GM12873 (cell line): ENCODE measurements around the gene SDCCAG8.

Experiments used
- CTCF ChIP-seq: IDR thresholded peaks from 2 replicates; pipeline ENCODE4 v1.5.1; 2012; ENCODE audit warnings: low read depth, mild to moderate bottlenecking, moderate library complexity, low read length, control low read depth; ENCODE audit not compliant: insufficient read depth; ENCODE audit errors: missing control alignments

Gene SDCCAG8

GRCh38 chr1:243273506-243273905, 17.7 kb downstream of the SDCCAG8 start:
- no peak for TF ChIP-seq CTCF

GRCh38 chr1:243273945-243274344, 18.1 kb downstream of the SDCCAG8 start:
- TF ChIP-seq CTCF, result no peak

DNA sequence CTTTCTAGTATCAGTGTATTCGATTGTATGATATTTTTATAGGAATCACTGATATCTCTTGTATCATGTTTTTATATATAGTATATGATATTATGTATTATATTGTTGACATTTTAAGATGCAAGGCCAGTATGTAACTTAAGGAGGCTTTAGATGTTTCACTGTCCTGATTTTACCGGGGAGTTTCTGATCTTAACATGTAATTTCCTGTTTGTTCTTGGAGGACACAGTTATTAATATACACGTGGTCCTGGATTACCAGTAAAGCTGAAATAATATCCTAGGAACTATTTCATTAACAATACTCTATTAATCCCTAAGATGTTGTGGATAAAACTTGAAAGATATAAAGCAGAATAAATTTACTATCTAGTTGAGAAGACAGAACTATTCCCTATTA, 19.5 kb downstream of the SDCCAG8 start:
- TF ChIP-seq CTCF, result no peak

GRCh38 chr1:243280571-243281129, 24.8 kb downstream of the SDCCAG8 start:
- TF ChIP-seq CTCF, result no peak

DNA sequence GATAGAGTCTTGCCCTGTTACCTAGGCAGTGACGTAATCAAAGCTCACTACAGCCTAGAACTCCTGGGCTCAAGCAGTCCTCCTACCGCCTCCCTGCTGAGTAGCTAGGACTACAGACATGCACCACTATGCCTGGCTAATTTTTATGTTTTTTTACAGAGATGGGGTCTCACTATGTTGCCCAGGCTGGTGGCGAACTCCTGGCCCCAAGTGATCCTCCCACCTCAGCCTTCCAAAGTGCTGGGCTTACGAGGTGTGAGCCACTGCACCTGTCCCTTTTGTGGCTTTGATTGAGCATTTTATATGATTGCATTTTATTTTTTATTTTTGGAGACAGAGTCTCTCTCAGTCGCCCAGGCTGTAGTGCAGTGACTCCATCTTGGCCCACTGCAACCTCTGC, 25.8 kb downstream of the SDCCAG8 start:
- no peak for TF ChIP-seq CTCF

- no peak for TF ChIP-seq CTCF
Measured at GRCh38 chr1:243286409-243287122, 30.7 kb downstream of the SDCCAG8 start.

GRCh38 chr1:243287123-243287460, 31.3 kb downstream of the SDCCAG8 start:
- TF ChIP-seq CTCF, result no peak
